GM19467 (cell line): ENCODE results near the gene E2F4.
A peak's percentile ranks its signal among the peaks of the same experiment; 100 is the strongest.

Source experiments
- ATAC-seq: cut with Tn5 transposase; IDR thresholded peaks from one replicate; pipeline ENCODE4 v1.9.1; 2021; ENCODE audit warnings: mild to moderate bottlenecking, moderate library complexity; ENCODE audit not compliant: unreplicated experiment

E2F4 gene

GRCh38 chr16:67247192-67248072, 55.5 kb downstream of the E2F4 start, which contains the start of gene FHOD1:
FHOD1 (minus strand) TSS chr16:67247481; CDS start chr16:67247410, 71 bp downstream.
- ATAC-seq: peak; percentile 58

- no peak for ATAC-seq
These were observed 56.1 kb downstream of the E2F4 start for GRCh38 chr16:67248073-67248400.
